ENCODE results near the gene SV2B.

The SV2B gene

DNA sequence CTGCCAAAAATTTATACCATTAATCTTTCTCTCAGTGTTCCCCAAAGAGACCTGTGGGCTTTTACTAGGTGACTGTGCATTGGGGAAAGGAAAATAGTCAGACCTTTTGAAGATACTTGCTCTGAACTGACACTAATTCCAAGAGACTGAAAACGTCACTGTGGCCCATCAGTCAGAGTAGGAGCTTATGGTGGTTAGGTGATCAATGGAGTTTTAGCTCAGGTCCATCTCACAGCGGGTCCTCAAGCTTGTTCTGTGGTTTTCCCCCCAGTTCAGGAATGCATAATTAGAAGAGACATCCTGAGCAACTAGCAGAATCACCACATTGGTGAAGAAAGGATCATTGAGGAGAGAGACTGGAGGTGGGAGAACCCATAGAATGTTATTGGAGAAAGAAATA, 134.7 kb downstream of the SV2B start:
- H3K27ac ChIP-seq (ENCODE audit: low read depth, low read length) = no peak overlapping the region
- H3K79me2 ChIP-seq (ENCODE audit: insufficient read depth, low read length) = no peaks in the 10 kb centered on the region
- H3K27me3 ChIP-seq (ENCODE audit: low read length) = no peaks in the 10 kb centered on the region
- H2AFZ ChIP-seq (ENCODE audit: low read depth, low read length, severe bottlenecking) = no peak overlapping the region
- H3K4me3 ChIP-seq (ENCODE audit: insufficient read depth, low read length, poor library complexity, severe bottlenecking) = no peak overlapping the region
- H3F3A ChIP-seq (ENCODE audit: insufficient read depth) = no peaks in the 10 kb centered on the region
- no peaks in the 10 kb centered on the region for H3K36me3 ChIP-seq (ENCODE audit: low read length)
- H3K9me3 ChIP-seq (ENCODE audit: insufficient read depth, low read length) = no peaks in the 10 kb centered on the region
- no peaks in the 10 kb centered on the region for H4K20me1 ChIP-seq (ENCODE audit: low read depth, low read length)
- H3K4me2 ChIP-seq (ENCODE audit: low read depth, low read length, poor library complexity, severe bottlenecking) = no peak overlapping the region
- H3K9me2 ChIP-seq (replicated peaks; ENCODE audit: insufficient read depth, low read length) = no peaks in the 10 kb centered on the region
- TF ChIP-seq EZH2phosphoT487 (conservative IDR thresholded peaks at IDR 0.05; ENCODE audit: low read length) = no peak
- TF ChIP-seq, protein P1, sequence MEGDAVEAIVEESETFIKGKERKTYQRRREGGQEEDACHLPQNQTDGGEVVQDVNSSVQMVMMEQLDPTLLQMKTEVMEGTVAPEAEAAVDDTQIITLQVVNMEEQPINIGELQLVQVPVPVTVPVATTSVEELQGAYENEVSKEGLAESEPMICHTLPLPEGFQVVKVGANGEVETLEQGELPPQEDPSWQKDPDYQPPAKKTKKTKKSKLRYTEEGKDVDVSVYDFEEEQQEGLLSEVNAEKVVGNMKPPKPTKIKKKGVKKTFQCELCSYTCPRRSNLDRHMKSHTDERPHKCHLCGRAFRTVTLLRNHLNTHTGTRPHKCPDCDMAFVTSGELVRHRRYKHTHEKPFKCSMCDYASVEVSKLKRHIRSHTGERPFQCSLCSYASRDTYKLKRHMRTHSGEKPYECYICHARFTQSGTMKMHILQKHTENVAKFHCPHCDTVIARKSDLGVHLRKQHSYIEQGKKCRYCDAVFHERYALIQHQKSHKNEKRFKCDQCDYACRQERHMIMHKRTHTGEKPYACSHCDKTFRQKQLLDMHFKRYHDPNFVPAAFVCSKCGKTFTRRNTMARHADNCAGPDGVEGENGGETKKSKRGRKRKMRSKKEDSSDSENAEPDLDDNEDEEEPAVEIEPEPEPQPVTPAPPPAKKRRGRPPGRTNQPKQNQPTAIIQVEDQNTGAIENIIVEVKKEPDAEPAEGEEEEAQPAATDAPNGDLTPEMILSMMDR (IDR thresholded peaks at IDR 0.05; ENCODE audit: insufficient read depth, low read length, poor library complexity, severe bottlenecking) = no peak
- no peak overlapping the region for H3K9ac ChIP-seq (ENCODE audit: low read length)

DNA sequence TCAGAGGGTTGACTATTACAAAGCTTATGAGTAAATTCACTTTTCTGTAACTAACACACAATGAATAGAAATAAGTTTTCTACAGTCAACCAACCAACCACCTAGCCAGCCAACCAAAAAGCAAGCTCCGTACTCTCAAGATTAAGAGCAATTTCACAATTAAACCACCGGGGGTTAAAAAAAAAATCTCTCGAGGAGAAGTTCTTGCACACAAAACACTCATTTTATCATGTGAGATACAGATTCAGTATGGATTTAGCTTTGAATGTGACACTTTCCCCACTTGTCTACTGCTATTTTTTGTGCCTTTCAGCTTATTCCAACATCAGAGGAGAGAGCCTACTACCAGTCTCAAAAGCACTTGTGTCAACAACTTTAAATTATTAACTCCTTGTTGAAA, 135.3 kb downstream of the SV2B start:
- no peak overlapping the region for H3K4me3 ChIP-seq (ENCODE audit: insufficient read depth, low read length, poor library complexity, severe bottlenecking)
- no peaks in the 10 kb centered on the region for H3K9me3 ChIP-seq (ENCODE audit: insufficient read depth, low read length)
- H3K79me2 ChIP-seq (ENCODE audit: insufficient read depth, low read length) = no peaks in the 10 kb centered on the region
- TF ChIP-seq, protein P1 (IDR thresholded peaks at IDR 0.05; ENCODE audit: insufficient read depth, low read length, poor library complexity, severe bottlenecking) = no peak
- TF ChIP-seq EZH2phosphoT487 (conservative IDR thresholded peaks at IDR 0.05; ENCODE audit: low read length) = no peak
- H3K9me2 ChIP-seq (replicated peaks; ENCODE audit: insufficient read depth, low read length) = no peaks in the 10 kb centered on the region
- no peaks in the 10 kb centered on the region for H3F3A ChIP-seq (ENCODE audit: insufficient read depth)
- H3K27ac ChIP-seq (ENCODE audit: low read depth, low read length) = no peak overlapping the region
- no peak overlapping the region for H3K9ac ChIP-seq (ENCODE audit: low read length)
- H2AFZ ChIP-seq (ENCODE audit: low read depth, low read length, severe bottlenecking) = no peak overlapping the region
- no peaks in the 10 kb centered on the region for H3K27me3 ChIP-seq (ENCODE audit: low read length)
- H3K36me3 ChIP-seq (ENCODE audit: low read length) = no peaks in the 10 kb centered on the region
- no peak overlapping the region for H3K4me2 ChIP-seq (ENCODE audit: low read depth, low read length, poor library complexity, severe bottlenecking)
- H4K20me1 ChIP-seq (ENCODE audit: low read depth, low read length) = no peaks in the 10 kb centered on the region

DNA sequence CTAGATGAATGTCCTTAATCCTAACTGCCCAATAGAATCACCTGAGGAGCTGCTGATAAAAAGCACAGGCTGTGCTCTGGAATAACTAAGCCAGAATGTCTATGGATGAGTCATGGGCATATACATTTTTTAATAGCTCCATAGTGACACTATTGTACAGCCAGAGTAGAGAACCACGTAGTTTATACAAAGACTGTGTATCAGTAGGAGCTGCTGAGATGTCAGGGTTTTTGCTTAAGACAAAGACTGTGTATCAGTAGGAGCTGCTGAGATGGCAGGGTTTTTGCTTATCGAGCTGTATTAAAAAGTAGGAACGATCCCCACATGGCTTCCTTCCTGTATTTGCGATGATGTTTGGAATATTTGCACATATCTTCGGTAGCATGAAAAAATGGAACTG, 137.4 kb downstream of the SV2B start:
- Histone ChIP-seq H3K9me3 (ENCODE audit: insufficient read depth, low read length) (no peaks in the 10 kb centered on the region), H2AFZ (ENCODE audit: low read depth, low read length, severe bottlenecking) (no peak overlapping the region), H3K4me3 (ENCODE audit: insufficient read depth, low read length, poor library complexity, severe bottlenecking) (no peak overlapping the region), H3K27me3 (ENCODE audit: low read length) (no peaks in the 10 kb centered on the region), H3K79me2 (ENCODE audit: insufficient read depth, low read length) (no peaks in the 10 kb centered on the region), H3K27ac (ENCODE audit: low read depth, low read length) (no peak overlapping the region), H3F3A (ENCODE audit: insufficient read depth) (no peaks in the 10 kb centered on the region), H3K9ac (ENCODE audit: low read length) (no peak overlapping the region), H3K9me2 (replicated peaks; ENCODE audit: insufficient read depth, low read length) (no peaks in the 10 kb centered on the region), H4K20me1 (ENCODE audit: low read depth, low read length) (no peaks in the 10 kb centered on the region), H3K4me2 (ENCODE audit: low read depth, low read length, poor library complexity, severe bottlenecking) (no peak overlapping the region), H3K36me3 (ENCODE audit: low read length) (no peaks in the 10 kb centered on the region)
- no peak for TF ChIP-seq EZH2phosphoT487 (conservative IDR thresholded peaks at IDR 0.05; ENCODE audit: low read length)

DNA sequence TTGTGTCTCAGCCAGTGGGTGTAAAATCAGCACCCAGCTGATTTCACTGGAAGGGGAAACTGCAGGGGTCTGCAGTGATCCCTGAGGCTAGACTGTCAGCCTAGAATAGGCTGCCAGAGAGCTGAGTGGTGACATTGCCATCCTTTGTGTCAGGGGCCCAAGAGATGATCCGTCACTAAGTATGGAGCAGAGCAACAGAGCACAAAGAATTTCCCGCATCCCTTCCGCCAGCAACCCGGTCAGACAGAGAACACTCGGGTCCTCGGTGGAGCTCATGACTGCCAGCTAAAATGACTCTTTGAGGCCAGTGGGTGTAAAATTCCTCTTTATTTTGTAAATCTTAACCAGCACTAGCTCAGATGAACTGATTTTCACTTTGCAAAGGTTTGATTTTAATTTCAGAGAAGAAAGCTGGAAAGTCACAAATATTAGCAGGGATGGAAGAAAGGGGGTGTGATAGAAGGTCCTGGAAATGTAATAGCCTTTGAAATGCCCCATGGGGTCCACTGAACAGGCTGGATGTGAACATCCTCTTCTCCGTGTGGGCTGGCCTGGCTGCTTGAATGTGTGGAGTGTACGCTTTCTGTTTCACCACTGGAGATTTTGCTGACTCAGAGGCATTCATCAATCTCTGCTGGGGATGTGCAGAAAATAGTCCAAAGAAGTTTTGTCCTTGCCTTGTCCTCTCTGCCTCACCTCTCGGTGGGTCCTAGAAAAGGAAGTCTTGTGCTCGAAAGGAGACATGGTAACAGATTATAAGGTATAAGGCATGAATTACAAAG, 138.8 kb downstream of the SV2B start:
- Histone ChIP-seq H3K4me3 (ENCODE audit: insufficient read depth, low read length, poor library complexity, severe bottlenecking) (no peak overlapping the region), H3K27ac (ENCODE audit: low read depth, low read length) (no peak overlapping the region), H3K4me2 (ENCODE audit: low read depth, low read length, poor library complexity, severe bottlenecking) (no peak overlapping the region)

More for the DNA sequence above, 138.8 kb downstream of the SV2B start:
- Histone ChIP-seq H3K27me3 (ENCODE audit: low read length) (no peaks in the 10 kb centered on the region; the same call in 1 of the 2 replicates), H3F3A (ENCODE audit: insufficient read depth) (no peaks in the 10 kb centered on the region), H3K36me3 (ENCODE audit: low read length) (no peaks in the 10 kb centered on the region), H3K9ac (ENCODE audit: low read length) (no peak overlapping the region), H4K20me1 (ENCODE audit: low read depth, low read length) (no peaks in the 10 kb centered on the region), H3K79me2 (ENCODE audit: insufficient read depth, low read length) (no peaks in the 10 kb centered on the region), H3K9me3 (ENCODE audit: insufficient read depth, low read length) (no peaks in the 10 kb centered on the region), H2AFZ (ENCODE audit: low read depth, low read length, severe bottlenecking) (no peak overlapping the region), H3K9me2 (replicated peaks; ENCODE audit: insufficient read depth, low read length) (no peaks in the 10 kb centered on the region)
- TF ChIP-seq, protein P1 (IDR thresholded peaks at IDR 0.05; ENCODE audit: insufficient read depth, low read length, poor library complexity, severe bottlenecking) = no peak
- TF ChIP-seq EZH2phosphoT487 (conservative IDR thresholded peaks at IDR 0.05; ENCODE audit: low read length) = no peak

Data from SU-DHL-6 (cell line).